ENCODE data around the gene NTM. TPM values are rescaled to one million over a fixed set of nuclear protein-coding genes. Genes with fewer than 3 reads are reported as not detected.

The NTM gene
- total RNA-seq, 4 donors from 2014 or later: 3.6 to 11.8 (median 7.8) TPM

GRCh38 chr11:132052342-132052741 lies 681.9 kb downstream of the NTM start:
- TF ChIP-seq POLR2AphosphoS5 (IDR thresholded peaks at IDR 0.05) (no peak), EP300 (IDR thresholded peaks at IDR 0.05) (no peak), POLR2A (IDR thresholded peaks at IDR 0.05) (no peak)
- TF ChIP-seq, protein P1, sequence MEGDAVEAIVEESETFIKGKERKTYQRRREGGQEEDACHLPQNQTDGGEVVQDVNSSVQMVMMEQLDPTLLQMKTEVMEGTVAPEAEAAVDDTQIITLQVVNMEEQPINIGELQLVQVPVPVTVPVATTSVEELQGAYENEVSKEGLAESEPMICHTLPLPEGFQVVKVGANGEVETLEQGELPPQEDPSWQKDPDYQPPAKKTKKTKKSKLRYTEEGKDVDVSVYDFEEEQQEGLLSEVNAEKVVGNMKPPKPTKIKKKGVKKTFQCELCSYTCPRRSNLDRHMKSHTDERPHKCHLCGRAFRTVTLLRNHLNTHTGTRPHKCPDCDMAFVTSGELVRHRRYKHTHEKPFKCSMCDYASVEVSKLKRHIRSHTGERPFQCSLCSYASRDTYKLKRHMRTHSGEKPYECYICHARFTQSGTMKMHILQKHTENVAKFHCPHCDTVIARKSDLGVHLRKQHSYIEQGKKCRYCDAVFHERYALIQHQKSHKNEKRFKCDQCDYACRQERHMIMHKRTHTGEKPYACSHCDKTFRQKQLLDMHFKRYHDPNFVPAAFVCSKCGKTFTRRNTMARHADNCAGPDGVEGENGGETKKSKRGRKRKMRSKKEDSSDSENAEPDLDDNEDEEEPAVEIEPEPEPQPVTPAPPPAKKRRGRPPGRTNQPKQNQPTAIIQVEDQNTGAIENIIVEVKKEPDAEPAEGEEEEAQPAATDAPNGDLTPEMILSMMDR (IDR thresholded peaks at IDR 0.05): no peak
- Histone ChIP-seq H3K4me3 (no peak overlapping the region), H3K27me3 (no peaks in the 10 kb centered on the region), H3K9me3 (no peaks in the 10 kb centered on the region), H3K27ac (no peak overlapping the region), H3K4me1 (peaks cover 0 to 4% (median 3%) of the 10 kb centered on the region in 3 donors), H3K36me3 (no peaks in the 10 kb centered on the region)
- WGBS, 2 donors (ENCODE audit: low coverage in 1 of 2): 91 to 100% methylated on average over 1 to 2 of the region's 2 CpGs
- ATAC-seq: no peak

DNA sequence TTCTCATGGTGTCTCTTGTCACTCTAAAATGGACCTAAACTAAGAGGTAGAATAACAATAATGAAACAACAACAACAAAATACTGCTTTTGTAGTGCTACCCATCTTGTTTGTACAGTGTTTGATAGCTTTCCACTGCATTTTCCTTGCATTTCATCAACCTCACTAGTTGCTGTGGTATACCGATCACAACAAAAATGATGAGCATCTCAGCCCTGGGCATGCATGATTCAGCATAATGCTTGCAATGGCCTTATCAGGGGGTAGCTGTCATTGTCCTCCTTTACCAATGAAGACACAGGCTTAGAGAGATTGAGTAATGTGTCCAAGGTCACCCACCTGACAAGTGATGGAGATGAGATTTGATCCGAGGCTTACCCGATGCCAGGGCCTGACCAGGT lies 682.5 kb downstream of the NTM start:
- H3K36me3 ChIP-seq: no peaks in the 10 kb centered on the region
- peaks cover 0 to 6% (median 0%) of the 10 kb centered on the region in 3 donors for H3K4me1 ChIP-seq
- ATAC-seq: no peak
- TF ChIP-seq POLR2A (IDR thresholded peaks at IDR 0.05) (no peak), POLR2AphosphoS5 (IDR thresholded peaks at IDR 0.05) (no peak), EP300 (IDR thresholded peaks at IDR 0.05) (no peak)
- TF ChIP-seq, protein P1 (IDR thresholded peaks at IDR 0.05): no peak
- no peak overlapping the region for H3K27ac ChIP-seq
- H3K27me3 ChIP-seq: no peaks in the 10 kb centered on the region
- no peak overlapping the region for H3K4me3 ChIP-seq
- no peaks in the 10 kb centered on the region for H3K9me3 ChIP-seq
- 90 to 93% methylated on average over 1 to 3 of the region's 3 CpGs for WGBS, 2 donors (ENCODE audit: low coverage in 1 of 2)

DNA sequence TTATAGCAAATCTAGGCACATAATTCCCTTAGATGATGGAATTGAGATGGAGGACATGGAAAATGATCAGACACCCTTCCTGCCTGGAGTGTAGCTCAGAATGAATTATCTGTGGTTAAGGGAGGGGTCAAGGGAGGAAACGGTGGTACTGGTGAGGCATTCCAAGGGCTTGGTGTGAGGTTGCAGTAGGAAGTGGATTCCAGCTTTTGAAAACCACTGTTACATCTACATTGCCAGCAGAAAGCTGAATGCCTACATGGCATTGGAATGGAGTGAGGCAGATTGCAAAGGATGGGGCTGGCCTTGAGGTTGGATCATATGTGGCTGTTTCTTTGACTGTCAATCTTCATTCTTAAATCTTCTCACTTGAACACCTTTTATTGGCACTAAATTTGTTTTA lies 684.4 kb downstream of the NTM start:
- Histone ChIP-seq H3K9me3 (no peaks in the 10 kb centered on the region), H3K27ac (no peak overlapping the region), H3K27me3 (no peaks in the 10 kb centered on the region), H3K4me3 (no peak overlapping the region), H3K36me3 (no peaks in the 10 kb centered on the region), H3K4me1 (peaks cover 0 to 9% (median 0%) of the 10 kb centered on the region in 3 donors)
- no peak for ATAC-seq
- TF ChIP-seq EP300 (IDR thresholded peaks at IDR 0.05) (no peak), POLR2A (IDR thresholded peaks at IDR 0.05) (no peak), POLR2AphosphoS5 (IDR thresholded peaks at IDR 0.05) (no peak)
- TF ChIP-seq, protein P1 (IDR thresholded peaks at IDR 0.05): no peak
- 33 to 67% methylated on average over 1 of the region's 1 CpG for WGBS, 2 donors (ENCODE audit: low coverage in 1 of 2)

- peaks cover 0 to 9% (median 0%) of the 10 kb centered on the region in 3 donors for H3K4me1 ChIP-seq
- ATAC-seq: no peak
- H3K9me3 ChIP-seq: no peaks in the 10 kb centered on the region
- no peak overlapping the region for H3K27ac ChIP-seq
- 69 to 79% methylated on average over 6 of the region's 6 CpGs for WGBS, 2 donors (ENCODE audit: low coverage in 1 of 2)
- no peaks in the 10 kb centered on the region for H3K36me3 ChIP-seq
- H3K4me3 ChIP-seq: no peak overlapping the region
- TF ChIP-seq, protein P1 (IDR thresholded peaks at IDR 0.05): no peak
- TF ChIP-seq POLR2A (IDR thresholded peaks at IDR 0.05) (no peak), POLR2AphosphoS5 (IDR thresholded peaks at IDR 0.05) (no peak), EP300 (IDR thresholded peaks at IDR 0.05) (no peak)
- no peaks in the 10 kb centered on the region for H3K27me3 ChIP-seq
These were observed 684.9 kb downstream of the NTM start for GRCh38 chr11:132055296-132055695.

DNA sequence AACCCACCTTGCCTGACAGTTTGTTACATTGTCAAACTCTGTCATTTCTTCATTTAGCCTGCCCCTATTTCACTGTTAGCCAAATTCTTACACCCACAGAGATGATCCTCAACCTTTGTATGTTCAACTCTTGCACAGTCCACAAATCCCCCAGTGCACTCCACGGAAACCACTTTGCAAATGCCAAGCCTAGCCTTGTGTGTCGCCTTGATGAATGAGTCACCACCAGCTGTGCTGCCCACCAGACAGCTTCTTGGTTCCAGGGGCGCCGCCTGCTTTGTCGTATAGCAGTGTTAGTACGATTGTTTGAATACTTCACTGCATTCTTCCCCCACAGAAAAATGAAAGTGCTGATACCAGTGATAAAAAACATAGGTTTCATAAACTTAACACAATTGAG lies 686.3 kb downstream of the NTM start:
- 29 to 72% methylated on average over 1 to 6 of the region's 6 CpGs for WGBS, 2 donors (ENCODE audit: low coverage in 1 of 2)
- H3K36me3 ChIP-seq: no peaks in the 10 kb centered on the region
- no peaks in the 10 kb centered on the region for H3K27me3 ChIP-seq
- ATAC-seq: no peak
- no peaks in the 10 kb centered on the region for H3K9me3 ChIP-seq
- H3K4me3 ChIP-seq: no peak overlapping the region
- no peak overlapping the region for H3K27ac ChIP-seq
- no peak for TF ChIP-seq POLR2AphosphoS5 (IDR thresholded peaks at IDR 0.05)
- no peak for TF ChIP-seq POLR2A (IDR thresholded peaks at IDR 0.05)
- TF ChIP-seq, protein P1 (IDR thresholded peaks at IDR 0.05): no peak
- TF ChIP-seq EP300 (IDR thresholded peaks at IDR 0.05): no peak
- H3K4me1 ChIP-seq: peaks cover 0 to 9% (median 0%) of the 10 kb centered on the region in 3 donors
